HCT116 (cell line): ENCODE data around the gene PIWIL4. TPM values are rescaled to one million over a fixed set of nuclear protein-coding genes. Genes with fewer than 3 reads are reported as not detected.

ENCODE experiments used
- ATAC-seq: fragments of 200-7000 bp; cut with Tn5 transposase; 2 replicates; pipeline ENCODE4 v1.9.1; 2020; ENCODE audit warnings: mild to moderate bottlenecking, moderate library complexity
- BruUV-seq: library from RNA; stranded (reverse); fragments of 400-500 nt; replicated peaks from 2 replicates; lab custom pipeline; 2021; lab: Mats Ljungman, UMichigan
- CTCF ChIA-PET: fragments of 300-600 bp; sonication (Branson Sonifier 250); formaldehyde crosslinking; loops from one replicate; lab custom pipeline; 2021; ENCODE audit warnings: antibody characterized with exemption; lab: Charles Lee
- POLR2A ChIA-PET: fragments of 300-600, 350-600 bp; sonication (Branson Sonifier 250); formaldehyde crosslinking; loops from one replicate; lab custom pipeline; 2021; ENCODE audit warnings: antibody characterized with exemption; lab: Charles Lee
- RAD21 ChIA-PET, 2 experiments: fragments of 300-600 bp; sonication (Branson Sonifier 250); formaldehyde crosslinking; loops; one replicate each; lab custom pipeline; 2023; ENCODE audit warnings: low total read pairs in 2 of 2; ENCODE audit not compliant: uncharacterized antibody in 2 of 2, unreplicated experiment in 2 of 2, low non-redundant PET in 1 of 2; lab: Charles Lee
- DNase-seq: peaks from one replicate; pipeline ENCODE4 v3.0.0-alpha.2; 2010; ENCODE audit warnings: low read depth, low spot score
- H2AFZ ChIP-seq: fragments of 200-600 bp; shearing (Covaris generic), sonication (generic); 2 replicates; pipeline ENCODE4 v1.6.1; 2017; ENCODE audit warnings: low read depth, mixed run types, mixed read lengths, antibody characterized with exemption, low read length; ENCODE audit not compliant: poor library complexity, severe bottlenecking
- H3K27ac ChIP-seq: 2 replicates; pipeline ENCODE4 v1.5.1; 2012; ENCODE audit warnings: low read depth, low read length
- H3K27me3 ChIP-seq: fragments of 200-600 bp; sonication (generic); 2 replicates; pipeline ENCODE4 v1.6.1; 2016; ENCODE audit warnings: mixed run types, low read length, mixed read lengths; ENCODE audit not compliant: insufficient read depth
- H3K36me3 ChIP-seq, 2 experiments: fragments of 200-500 bp in 1 of 2; fragments of 200-600 bp in 1 of 2; sonication (Bioruptor generic) in 1 of 2; sonication (generic) in 1 of 2; 2 replicates each; pipeline versions ENCODE4 v1.5.1 to v1.6.1; 2014 to 2016; ENCODE audit warnings: low read length in 2 of 2, inconsistent platforms in 1 of 2, mixed read lengths in 1 of 2, mixed run types in 1 of 2; ENCODE audit not compliant: insufficient read depth in 2 of 2, control insufficient read depth in 1 of 2
- H3K4me1 ChIP-seq, 2 experiments: fragments of 200-600 bp in 1 of 2; sonication (generic) in 1 of 2; 2 replicates each; pipeline versions ENCODE4 v1.5.1 to v1.6.1; 2012 to 2017; ENCODE audit warnings: low read length in 2 of 2, inconsistent platforms in 1 of 2, mild to moderate bottlenecking in 1 of 2, mixed read lengths in 1 of 2, mixed run types in 1 of 2, moderate library complexity in 1 of 2; ENCODE audit not compliant: insufficient read depth in 2 of 2, control insufficient read depth in 1 of 2
- H3K4me2 ChIP-seq: fragments of 200-600 bp; sonication (generic); 2 replicates; pipeline ENCODE4 v1.6.1; 2017; ENCODE audit warnings: mixed run types, low read length, mixed read lengths
- H3K4me3 ChIP-seq, 2 experiments: fragments of 200-600 bp in 1 of 2; sonication (generic) in 1 of 2; replicated peaks in 1 of 2; 2 replicates each; pipeline ENCODE4 v1.5.1; 2011 to 2016; ENCODE audit warnings: low read length in 2 of 2, control low read depth in 1 of 2, low read depth in 1 of 2, mild to moderate bottlenecking in 1 of 2, mixed read lengths in 1 of 2, mixed run types in 1 of 2
- H3K79me2 ChIP-seq: fragments of 200-600 bp; sonication (generic); 2 replicates; pipeline ENCODE4 v1.6.1; 2017; ENCODE audit warnings: mild to moderate bottlenecking, mixed run types, low read length, moderate library complexity, mixed read lengths; ENCODE audit not compliant: insufficient read depth
- H3K9ac ChIP-seq: fragments of 200-600 bp; sonication (generic); 2 replicates; pipeline ENCODE4 v1.6.1; 2016; ENCODE audit warnings: low read length, mixed read lengths
- H3K9me2 ChIP-seq: fragments of 200-600 bp; sonication (generic), shearing (Covaris generic); 2 replicates; pipeline ENCODE4 v1.6.1; 2017; ENCODE audit warnings: mixed run types, mild to moderate bottlenecking, moderate library complexity; ENCODE audit not compliant: insufficient read depth
- H3K9me3 ChIP-seq, 2 experiments: fragments of 200-500 bp in 1 of 2; fragments of 200-600 bp in 1 of 2; sonication (Bioruptor generic) in 1 of 2; sonication (generic) in 1 of 2; 2 replicates each; pipeline ENCODE4 v1.6.1; 2014 to 2017; ENCODE audit warnings: low read length in 2 of 2, mixed read lengths in 2 of 2, inconsistent platforms in 1 of 2, low read depth in 1 of 2, mild to moderate bottlenecking in 1 of 2, mixed run types in 1 of 2, moderate library complexity in 1 of 2; ENCODE audit not compliant: control insufficient read depth in 1 of 2, insufficient read depth in 1 of 2
- H4K20me1 ChIP-seq: fragments of 200-600 bp; sonication (generic), shearing (Covaris generic); 2 replicates; pipeline ENCODE4 v1.6.1; 2017; ENCODE audit warnings: mixed run types, mild to moderate bottlenecking, moderate library complexity; ENCODE audit not compliant: insufficient read depth
- CBX3 ChIP-seq: IDR thresholded peaks from 2 replicates; pipeline ENCODE4 v1.6.1; 2012; ENCODE audit warnings: low read depth
- EGR1 ChIP-seq: IDR thresholded peaks from 2 replicates; pipeline ENCODE4 v1.6.1; 2012; ENCODE audit warnings: low read depth
- ELF1 ChIP-seq: IDR thresholded peaks from 2 replicates; pipeline ENCODE4 v1.6.1; 2012; ENCODE audit warnings: low read depth, borderline replicate concordance
- EZH2 ChIP-seq: fragments of 200-600 bp; sonication (generic); IDR thresholded peaks from 2 replicates; pipeline ENCODE4 v1.6.1; 2017; ENCODE audit warnings: antibody characterized with exemption, mixed run types
- EZH2phosphoT487 ChIP-seq: fragments of 200-600 bp; IDR thresholded peaks from 2 replicates; pipeline ENCODE4 v1.6.1; 2018; ENCODE audit warnings: antibody characterized with exemption, borderline replicate concordance
- FOSL1 ChIP-seq: IDR thresholded peaks from 2 replicates; pipeline ENCODE4 v1.6.1; 2012; ENCODE audit warnings: low read depth
- JUND ChIP-seq: IDR thresholded peaks from 2 replicates; pipeline ENCODE4 v1.6.1; 2012
- POLR2AphosphoS5 ChIP-seq: IDR thresholded peaks from 2 replicates; pipeline ENCODE4 v1.6.1; 2011; ENCODE audit warnings: mild to moderate bottlenecking, low read depth, low read length, moderate library complexity
- RAD21 ChIP-seq: IDR thresholded peaks from 2 replicates; pipeline ENCODE4 v1.6.1; 2012; ENCODE audit warnings: low read depth, mild to moderate bottlenecking
- SP1 ChIP-seq: IDR thresholded peaks from 2 replicates; pipeline ENCODE4 v1.6.1; 2012; ENCODE audit warnings: low read depth
- TCF7L2 ChIP-seq: IDR thresholded peaks from 2 replicates; pipeline ENCODE4 v1.7.0; 2011; ENCODE audit warnings: borderline replicate concordance, inconsistent platforms; ENCODE audit not compliant: insufficient read depth, insufficient read length; ENCODE audit errors: extremely low read depth
- YY1 ChIP-seq: IDR thresholded peaks from 2 replicates; pipeline ENCODE4 v1.6.1; 2011; ENCODE audit warnings: low read length, low read depth, moderate library complexity, mild to moderate bottlenecking; ENCODE audit not compliant: insufficient replicate concordance; ENCODE audit errors: extremely low read depth
- ZFX ChIP-seq: fragments of 450-650 bp; IDR thresholded peaks from 2 replicates; pipeline ENCODE4 v1.6.1; 2017
- ZNF274 ChIP-seq: fragments of 200-500 bp; sonication (Bioruptor generic); IDR thresholded peaks from 2 replicates; pipeline ENCODE4 v1.6.1; 2014; ENCODE audit warnings: mild to moderate bottlenecking, low read depth, low read length, inconsistent platforms
- intact Hi-C: fragments of 100-400 bp; cut with micrococcal nuclease; formaldehyde crosslinking; loops from 2 replicates; pipeline ENCODE4 v1.10.0; 2022
- total RNA-seq: library from RNA; stranded (reverse); gene quantifications from one replicate; pipeline ENCODE4 v1.2.1, GENCODE V29; 2021; ENCODE audit not compliant: unreplicated experiment
- TF ChIP-seq, protein P1 (sequence below): IDR thresholded peaks from 2 replicates; pipeline ENCODE4 v1.6.1; 2011; ENCODE audit warnings: mild to moderate bottlenecking, low read length, moderate library complexity; ENCODE audit not compliant: insufficient replicate concordance; ENCODE audit errors: extremely low read depth
- TF ChIP-seq, protein P2 (sequence below): IDR thresholded peaks from 2 replicates; pipeline ENCODE4 v1.6.1; 2012
- TF ChIP-seq, protein P3 (sequence below), 3 experiments: fragments of 200-600 bp in 1 of 3; sonication (generic) in 1 of 3; IDR thresholded peaks in 2 of 3; conservative IDR thresholded peaks in 1 of 3; 2 replicates each; pipeline ENCODE4 v1.5.1; 2012 to 2017; ENCODE audit warnings: low read depth in 2 of 3, low read length in 2 of 3, antibody characterized with exemption in 1 of 3, borderline replicate concordance in 1 of 3, control low read depth in 1 of 3, mild to moderate bottlenecking in 1 of 3, mixed read lengths in 1 of 3, mixed run types in 1 of 3, moderate library complexity in 1 of 3; ENCODE audit not compliant: insufficient read depth in 1 of 3
- TF ChIP-seq, protein P4 (sequence below): IDR thresholded peaks from 2 replicates; pipeline ENCODE4 v1.6.1; 2012; ENCODE audit warnings: low read depth

PIWIL4 gene
- total RNA-seq, 1 experiment from 2014 or later, result 0.34 TPM

DNA sequence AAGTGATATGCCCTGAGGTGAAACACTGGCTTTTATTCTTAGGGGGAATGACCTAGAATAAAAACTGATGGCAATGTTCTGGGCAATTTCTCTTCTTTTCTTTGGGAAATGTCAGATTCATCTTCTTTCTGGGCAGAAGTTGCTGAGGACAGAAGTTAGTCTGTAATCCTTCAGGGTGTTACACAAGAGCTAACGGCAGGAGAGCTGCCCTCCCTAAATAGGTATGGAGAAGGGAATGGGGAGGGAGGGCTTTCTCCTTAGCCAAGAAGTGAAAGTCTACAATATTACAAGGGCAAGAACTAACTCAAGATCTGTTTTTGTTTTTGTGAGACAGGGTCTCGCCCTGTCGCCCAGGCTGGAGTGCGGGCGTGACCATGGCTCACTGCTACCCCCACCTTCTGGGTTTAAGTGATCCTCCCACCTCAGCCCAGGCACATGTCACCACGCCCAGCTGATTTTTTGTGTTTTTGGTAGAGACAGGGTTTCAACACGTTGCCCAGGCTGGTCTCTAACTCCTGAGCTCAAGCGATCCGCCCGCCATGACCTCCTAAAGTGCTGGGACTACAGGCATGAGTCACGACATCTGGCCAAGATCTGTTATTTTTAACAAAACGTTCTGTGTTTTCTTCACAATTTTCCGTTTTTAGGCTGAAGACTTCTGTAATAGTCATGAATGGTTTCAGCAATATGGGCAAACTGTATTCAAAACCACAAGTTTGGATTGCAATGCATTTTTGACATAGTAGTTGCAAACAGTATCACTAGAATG is 7.2 kb downstream of the PIWIL4 start:
- ChIA-PET POLR2A (no interaction called here), RAD21 (no interaction called here), CTCF (no interaction called here)
- no peak for ATAC-seq
- intact Hi-C loops, result no loop called here
- no peak for DNase-seq
- Histone ChIP-seq H3K36me3 (no peaks in the 10 kb centered on the region), H2AFZ (no peak overlapping the region), H3K9ac (no peak overlapping the region), H3K9me3 (no peaks in the 10 kb centered on the region), H3K9me2 (no peaks in the 10 kb centered on the region), H4K20me1 (no peaks in the 10 kb centered on the region)
- BruUV-seq, result no TSS peak
- TF ChIP-seq ZNF274, result no peak
- TF ChIP-seq ELF1, result no peak
- TF ChIP-seq TCF7L2, result no peak
- TF ChIP-seq, protein P1, sequence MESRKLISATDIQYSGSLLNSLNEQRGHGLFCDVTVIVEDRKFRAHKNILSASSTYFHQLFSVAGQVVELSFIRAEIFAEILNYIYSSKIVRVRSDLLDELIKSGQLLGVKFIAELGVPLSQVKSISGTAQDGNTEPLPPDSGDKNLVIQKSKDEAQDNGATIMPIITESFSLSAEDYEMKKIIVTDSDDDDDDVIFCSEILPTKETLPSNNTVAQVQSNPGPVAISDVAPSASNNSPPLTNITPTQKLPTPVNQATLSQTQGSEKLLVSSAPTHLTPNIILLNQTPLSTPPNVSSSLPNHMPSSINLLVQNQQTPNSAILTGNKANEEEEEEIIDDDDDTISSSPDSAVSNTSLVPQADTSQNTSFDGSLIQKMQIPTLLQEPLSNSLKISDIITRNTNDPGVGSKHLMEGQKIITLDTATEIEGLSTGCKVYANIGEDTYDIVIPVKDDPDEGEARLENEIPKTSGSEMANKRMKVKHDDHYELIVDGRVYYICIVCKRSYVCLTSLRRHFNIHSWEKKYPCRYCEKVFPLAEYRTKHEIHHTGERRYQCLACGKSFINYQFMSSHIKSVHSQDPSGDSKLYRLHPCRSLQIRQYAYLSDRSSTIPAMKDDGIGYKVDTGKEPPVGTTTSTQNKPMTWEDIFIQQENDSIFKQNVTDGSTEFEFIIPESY, result no peak
- TF ChIP-seq JUND, result no peak
- no peak for TF ChIP-seq ZFX
- TF ChIP-seq, protein P2, sequence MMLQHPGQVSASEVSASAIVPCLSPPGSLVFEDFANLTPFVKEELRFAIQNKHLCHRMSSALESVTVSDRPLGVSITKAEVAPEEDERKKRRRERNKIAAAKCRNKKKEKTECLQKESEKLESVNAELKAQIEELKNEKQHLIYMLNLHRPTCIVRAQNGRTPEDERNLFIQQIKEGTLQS, result no peak
- no peak for TF ChIP-seq YY1
- TF ChIP-seq EGR1, result no peak
- TF ChIP-seq POLR2AphosphoS5, result no peak
- no peak for TF ChIP-seq CBX3
- no peak for TF ChIP-seq EZH2phosphoT487
- no peak for TF ChIP-seq SP1
- TF ChIP-seq RAD21, result no peak
- TF ChIP-seq FOSL1, result no peak
- TF ChIP-seq EZH2, result no peak
- TF ChIP-seq, protein P3, sequence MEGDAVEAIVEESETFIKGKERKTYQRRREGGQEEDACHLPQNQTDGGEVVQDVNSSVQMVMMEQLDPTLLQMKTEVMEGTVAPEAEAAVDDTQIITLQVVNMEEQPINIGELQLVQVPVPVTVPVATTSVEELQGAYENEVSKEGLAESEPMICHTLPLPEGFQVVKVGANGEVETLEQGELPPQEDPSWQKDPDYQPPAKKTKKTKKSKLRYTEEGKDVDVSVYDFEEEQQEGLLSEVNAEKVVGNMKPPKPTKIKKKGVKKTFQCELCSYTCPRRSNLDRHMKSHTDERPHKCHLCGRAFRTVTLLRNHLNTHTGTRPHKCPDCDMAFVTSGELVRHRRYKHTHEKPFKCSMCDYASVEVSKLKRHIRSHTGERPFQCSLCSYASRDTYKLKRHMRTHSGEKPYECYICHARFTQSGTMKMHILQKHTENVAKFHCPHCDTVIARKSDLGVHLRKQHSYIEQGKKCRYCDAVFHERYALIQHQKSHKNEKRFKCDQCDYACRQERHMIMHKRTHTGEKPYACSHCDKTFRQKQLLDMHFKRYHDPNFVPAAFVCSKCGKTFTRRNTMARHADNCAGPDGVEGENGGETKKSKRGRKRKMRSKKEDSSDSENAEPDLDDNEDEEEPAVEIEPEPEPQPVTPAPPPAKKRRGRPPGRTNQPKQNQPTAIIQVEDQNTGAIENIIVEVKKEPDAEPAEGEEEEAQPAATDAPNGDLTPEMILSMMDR (IDR thresholded peaks at IDR 0.05 in 2 of 3, conservative IDR thresholded peaks at IDR 0.05 in 1 of 3; ENCODE audit: borderline replicate concordance in 1 of 3, insufficient read depth in 1 of 3, low read depth in 2 of 3, low read length in 2 of 3), result no peak
- TF ChIP-seq, protein P4, sequence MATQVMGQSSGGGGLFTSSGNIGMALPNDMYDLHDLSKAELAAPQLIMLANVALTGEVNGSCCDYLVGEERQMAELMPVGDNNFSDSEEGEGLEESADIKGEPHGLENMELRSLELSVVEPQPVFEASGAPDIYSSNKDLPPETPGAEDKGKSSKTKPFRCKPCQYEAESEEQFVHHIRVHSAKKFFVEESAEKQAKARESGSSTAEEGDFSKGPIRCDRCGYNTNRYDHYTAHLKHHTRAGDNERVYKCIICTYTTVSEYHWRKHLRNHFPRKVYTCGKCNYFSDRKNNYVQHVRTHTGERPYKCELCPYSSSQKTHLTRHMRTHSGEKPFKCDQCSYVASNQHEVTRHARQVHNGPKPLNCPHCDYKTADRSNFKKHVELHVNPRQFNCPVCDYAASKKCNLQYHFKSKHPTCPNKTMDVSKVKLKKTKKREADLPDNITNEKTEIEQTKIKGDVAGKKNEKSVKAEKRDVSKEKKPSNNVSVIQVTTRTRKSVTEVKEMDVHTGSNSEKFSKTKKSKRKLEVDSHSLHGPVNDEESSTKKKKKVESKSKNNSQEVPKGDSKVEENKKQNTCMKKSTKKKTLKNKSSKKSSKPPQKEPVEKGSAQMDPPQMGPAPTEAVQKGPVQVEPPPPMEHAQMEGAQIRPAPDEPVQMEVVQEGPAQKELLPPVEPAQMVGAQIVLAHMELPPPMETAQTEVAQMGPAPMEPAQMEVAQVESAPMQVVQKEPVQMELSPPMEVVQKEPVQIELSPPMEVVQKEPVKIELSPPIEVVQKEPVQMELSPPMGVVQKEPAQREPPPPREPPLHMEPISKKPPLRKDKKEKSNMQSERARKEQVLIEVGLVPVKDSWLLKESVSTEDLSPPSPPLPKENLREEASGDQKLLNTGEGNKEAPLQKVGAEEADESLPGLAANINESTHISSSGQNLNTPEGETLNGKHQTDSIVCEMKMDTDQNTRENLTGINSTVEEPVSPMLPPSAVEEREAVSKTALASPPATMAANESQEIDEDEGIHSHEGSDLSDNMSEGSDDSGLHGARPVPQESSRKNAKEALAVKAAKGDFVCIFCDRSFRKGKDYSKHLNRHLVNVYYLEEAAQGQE, result no peak
- TF ChIP-seq, all 23 proteins: peak for 0
- no peak overlapping the region for H3K4me2 ChIP-seq
- no peak overlapping the region for H3K4me3 ChIP-seq
- no peak overlapping the region for H3K27ac ChIP-seq
- H3K4me1 ChIP-seq, result no peaks in the 10 kb centered on the region
- H3K27me3 ChIP-seq, result no peaks in the 10 kb centered on the region
- H3K79me2 ChIP-seq, result no peaks in the 10 kb centered on the region
